ENCODE results near the gene PSMG1. TPM values are rescaled to one million over a fixed set of nuclear protein-coding genes. Genes with fewer than 3 reads are reported as not detected.
A peak's percentile ranks its signal among the peaks of the same experiment; 100 is the strongest.
"Not testable (repeated sequence)": the region's sequence is repeated elsewhere in the genome, so short reads cannot be mapped to it uniquely, and the experiment has no call there.

The PSMG1 gene
- polyA plus RNA-seq (2013, experiment 1 of 2) = 45.5 TPM
- 50.1 TPM for polyA plus RNA-seq (2013, experiment 2 of 2)

DNA sequence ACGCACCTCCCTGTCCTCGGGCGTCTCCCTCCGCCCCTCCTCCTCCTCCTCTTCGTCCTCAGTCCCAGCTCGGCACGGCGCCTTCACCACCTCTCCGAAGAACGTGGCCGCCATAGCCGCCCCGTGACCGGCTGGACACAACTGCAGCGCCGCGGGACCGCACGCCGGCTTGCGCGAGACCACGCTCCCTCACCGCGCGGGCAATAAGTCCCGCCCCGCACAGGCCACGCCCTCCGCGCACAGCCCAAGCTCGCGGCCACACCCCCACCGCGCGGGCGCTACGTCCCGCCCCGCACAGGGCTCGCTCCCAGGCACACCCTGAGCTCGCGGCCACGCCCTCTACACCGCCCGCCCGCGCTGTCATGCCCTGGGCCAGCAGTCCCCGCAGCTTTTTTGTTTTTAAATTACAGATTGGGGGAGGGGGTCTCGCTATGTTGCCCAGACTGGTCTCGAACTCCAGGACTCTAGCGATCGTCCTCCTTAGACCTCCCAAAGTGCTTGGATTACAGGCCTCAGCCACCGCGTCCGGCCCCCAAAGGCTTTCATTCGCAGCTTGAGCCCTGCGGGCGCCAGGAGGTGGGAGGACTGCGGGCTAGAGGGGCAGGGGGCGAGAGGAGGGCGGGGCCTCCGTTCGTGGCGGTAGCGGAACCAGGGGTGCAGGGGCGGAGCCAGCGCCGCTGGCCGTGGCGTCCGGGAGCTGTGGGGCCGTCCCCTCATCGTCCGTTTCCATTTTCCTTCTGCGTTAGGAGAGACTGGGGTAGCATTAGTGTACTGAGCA, at the start of gene PSMG1:
Gene PSMG1, minus strand, starts transcription at position 180 of the 778 bp plus-strand sequence. Its CDS starts 66 bp downstream, at position 114.
- Histone ChIP-seq H3K36me3 (ENCODE audit: control insufficient read depth, insufficient read depth, low read length) (peaks cover 29% of the 10 kb centered on the region), H3K27ac (ENCODE audit: low read depth, low read length, severe bottlenecking) (peak within 1 kb of the TSS; percentile 95), H3K4me1 (ENCODE audit: control insufficient read depth, insufficient read depth, low read length, poor library complexity, severe bottlenecking) (peaks cover 10% of the 10 kb centered on the region), H3K4me3 (ENCODE audit: extremely low read depth, insufficient read depth, low read length, poor library complexity, severe bottlenecking) (peak within 1 kb of the TSS; percentile 90), H3K9me3 (ENCODE audit: control insufficient read depth, low read length) (no peaks in the 10 kb centered on the region)
- 0% methylated on average over 53 to 61 of the region's 76 CpGs for WGBS, 2 experiments (ENCODE audit: insufficient coverage in 2 of 2)

- peaks cover 83% of the 10 kb centered on the region for H3K36me3 ChIP-seq (ENCODE audit: control insufficient read depth, insufficient read depth, low read length)
- no peak overlapping the region for H3K4me3 ChIP-seq (ENCODE audit: extremely low read depth, insufficient read depth, low read length, poor library complexity, severe bottlenecking)
- H3K27ac ChIP-seq (ENCODE audit: low read depth, low read length, severe bottlenecking) = no peak overlapping the region
- no peaks in the 10 kb centered on the region for H3K9me3 ChIP-seq (ENCODE audit: control insufficient read depth, low read length)
- H3K4me1 ChIP-seq (ENCODE audit: control insufficient read depth, insufficient read depth, low read length, poor library complexity, severe bottlenecking) = no peaks in the 10 kb centered on the region
- WGBS, 2 experiments (ENCODE audit: insufficient coverage in 2 of 2) = 100% methylated on average over 1 to 2 of the region's 3 CpGs
Observed at GRCh38 chr21:39232861-39233291, 49.6 kb upstream of the PSMG1 start.

DNA sequence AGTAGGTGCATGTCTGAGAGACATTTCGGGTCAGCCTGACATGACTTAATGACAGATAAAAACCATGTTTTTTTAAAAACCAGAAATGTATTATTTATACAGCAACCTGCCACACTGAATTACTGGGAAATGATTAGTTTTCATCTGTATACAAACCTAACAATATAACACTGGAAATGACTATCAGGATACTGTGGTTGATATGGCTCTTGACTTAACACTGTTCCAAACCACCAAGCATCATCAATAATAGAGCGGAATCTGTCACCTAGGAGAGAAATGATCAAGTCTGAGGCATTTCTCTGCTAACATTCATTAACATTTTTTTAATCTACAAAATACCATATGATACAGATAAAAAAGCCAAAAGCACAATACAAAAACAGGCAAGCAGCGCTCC, 41.7 kb upstream of the PSMG1 start:
- Histone ChIP-seq H3K4me3 (ENCODE audit: extremely low read depth, insufficient read depth, low read length, poor library complexity, severe bottlenecking) (no peak overlapping the region), H3K4me1 (ENCODE audit: control insufficient read depth, insufficient read depth, low read length, poor library complexity, severe bottlenecking) (no peaks in the 10 kb centered on the region), H3K9me3 (ENCODE audit: control insufficient read depth, low read length) (no peaks in the 10 kb centered on the region), H3K36me3 (ENCODE audit: control insufficient read depth, insufficient read depth, low read length) (peaks cover 61% of the 10 kb centered on the region), H3K27ac (ENCODE audit: low read depth, low read length, severe bottlenecking) (no peak overlapping the region)
- 67% methylated on average over 1 of the region's 3 CpGs; no CpG with 5 or more reads in 1 of the 2 experiments for WGBS, 2 experiments (ENCODE audit: insufficient coverage in 2 of 2)

DNA sequence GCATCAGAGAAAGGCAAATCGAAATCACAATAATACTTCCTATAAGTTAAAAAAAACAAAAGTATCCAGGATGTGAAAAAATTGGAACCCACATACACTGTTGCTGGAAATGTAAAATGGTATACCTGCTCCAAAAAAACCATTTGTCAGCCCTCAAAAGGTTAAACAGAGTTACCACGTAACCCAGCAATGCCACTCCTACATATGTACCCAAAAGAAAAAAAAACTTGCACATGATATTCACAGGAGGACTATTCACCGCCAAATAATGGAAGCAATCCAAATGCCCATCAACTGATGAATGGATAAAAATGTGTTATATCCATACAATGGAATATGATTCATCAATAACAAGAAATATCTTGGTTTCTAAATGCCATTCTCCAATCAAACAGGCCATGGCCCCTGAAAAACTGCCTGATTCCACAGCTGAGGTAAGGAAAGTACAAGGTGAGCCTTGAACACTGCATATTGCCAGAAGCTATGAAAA, 38.8 kb upstream of the PSMG1 start:
- Histone ChIP-seq H3K4me1 (ENCODE audit: control insufficient read depth, insufficient read depth, low read length, poor library complexity, severe bottlenecking) (no peaks in the 10 kb centered on the region), H3K27ac (ENCODE audit: low read depth, low read length, severe bottlenecking) (no peak overlapping the region), H3K9me3 (ENCODE audit: control insufficient read depth, low read length) (no peaks in the 10 kb centered on the region), H3K36me3 (ENCODE audit: control insufficient read depth, insufficient read depth, low read length) (peaks cover 46% of the 10 kb centered on the region), H3K4me3 (ENCODE audit: extremely low read depth, insufficient read depth, low read length, poor library complexity, severe bottlenecking) (no peak overlapping the region)
- 80 to 100% methylated on average over 1 of the region's 3 CpGs for WGBS, 2 experiments (ENCODE audit: insufficient coverage in 2 of 2)

DNA sequence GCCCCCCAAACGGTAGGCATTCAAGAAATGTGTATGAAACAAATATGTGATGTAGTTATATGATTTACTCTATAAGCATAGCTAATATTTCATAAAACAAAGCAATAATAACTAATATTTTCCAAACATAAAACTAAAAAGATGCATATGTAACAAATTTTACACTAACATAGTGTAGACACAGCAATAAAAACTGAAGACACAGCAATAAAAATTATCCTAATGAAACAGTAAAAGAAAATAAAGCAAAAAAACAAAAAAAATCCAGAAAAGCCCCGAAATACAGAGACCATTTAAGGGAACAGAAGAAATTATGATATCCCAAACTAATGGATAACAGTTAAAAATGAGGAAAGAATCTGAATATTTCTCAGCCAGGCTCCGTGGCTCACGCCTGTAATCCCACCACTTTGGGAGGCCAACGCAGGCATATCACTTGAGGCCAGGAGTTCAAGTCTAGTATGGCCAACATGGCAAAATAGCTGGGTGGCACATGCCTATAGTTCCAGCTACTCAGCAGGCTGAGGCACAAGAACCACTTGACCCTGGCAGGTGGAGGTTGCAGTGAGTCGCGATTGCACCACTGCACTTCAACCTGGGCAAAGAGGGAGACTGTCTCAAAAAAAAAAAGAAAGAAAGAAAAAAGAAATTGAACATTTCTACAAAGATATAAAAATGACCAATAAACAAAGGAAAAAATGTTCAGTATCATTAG, 38.2 kb upstream of the PSMG1 start:
- WGBS, 2 experiments (ENCODE audit: insufficient coverage in 2 of 2) = 89 to 93% methylated on average over 3 of the region's 7 CpGs
- Histone ChIP-seq H3K27ac (ENCODE audit: low read depth, low read length, severe bottlenecking) (no peak overlapping the region), H3K9me3 (ENCODE audit: control insufficient read depth, low read length) (no peaks in the 10 kb centered on the region), H3K36me3 (ENCODE audit: control insufficient read depth, insufficient read depth, low read length) (peaks cover 40% of the 10 kb centered on the region), H3K4me3 (ENCODE audit: extremely low read depth, insufficient read depth, low read length, poor library complexity, severe bottlenecking) (no peak overlapping the region), H3K4me1 (ENCODE audit: control insufficient read depth, insufficient read depth, low read length, poor library complexity, severe bottlenecking) (no peaks in the 10 kb centered on the region)

DNA sequence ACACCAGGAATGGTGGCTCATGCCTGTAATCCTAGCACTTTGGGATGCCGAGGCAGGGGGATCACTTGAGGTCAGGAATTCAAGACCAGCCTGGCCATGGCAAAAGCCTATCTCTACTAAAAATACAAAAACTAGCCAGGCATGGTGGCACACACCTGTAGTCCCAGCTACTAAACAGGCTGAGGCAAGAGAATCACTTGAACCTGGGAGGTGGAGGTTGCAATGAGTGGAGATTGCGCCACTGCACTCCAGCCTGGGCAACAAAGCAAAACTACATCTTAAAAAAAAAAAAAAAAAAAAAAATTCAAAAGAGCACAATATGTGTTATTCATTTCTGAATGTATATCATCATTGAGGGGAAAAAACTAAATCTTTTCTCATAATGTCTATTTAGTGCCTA, 37.6 kb upstream of the PSMG1 start:
- peaks cover 40% of the 10 kb centered on the region for H3K36me3 ChIP-seq (ENCODE audit: control insufficient read depth, insufficient read depth, low read length)
- WGBS, 2 experiments (ENCODE audit: insufficient coverage in 2 of 2) = 83 to 100% methylated on average over 1 of the region's 2 CpGs
- not testable (repeated sequence) for H3K9me3 ChIP-seq (ENCODE audit: control insufficient read depth, low read length); H3K4me3 ChIP-seq (ENCODE audit: extremely low read depth, insufficient read depth, low read length, poor library complexity, severe bottlenecking); H3K27ac ChIP-seq (ENCODE audit: low read depth, low read length, severe bottlenecking); H3K4me1 ChIP-seq (ENCODE audit: control insufficient read depth, insufficient read depth, low read length, poor library complexity, severe bottlenecking)

DNA sequence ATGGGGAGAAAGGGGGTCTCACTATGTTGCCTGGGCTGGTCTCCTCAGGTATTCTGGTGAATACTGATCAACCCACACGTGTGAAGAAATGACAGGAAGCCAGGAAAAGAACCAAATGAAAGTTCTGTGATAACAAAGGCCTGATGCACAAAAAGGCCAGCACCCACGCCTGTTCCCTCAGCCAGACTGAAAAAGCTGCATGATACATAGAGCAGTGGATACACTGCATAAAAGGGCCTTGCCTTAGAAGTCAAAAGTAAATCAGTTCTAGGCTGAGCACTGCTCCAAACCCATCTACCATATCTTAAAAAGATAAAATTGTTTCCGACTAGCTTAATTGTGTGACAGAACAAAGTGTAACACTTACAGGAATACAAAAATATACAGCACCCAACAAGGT, 36.9 kb upstream of the PSMG1 start:
- 88 to 100% methylated on average over 1 to 2 of the region's 3 CpGs for WGBS, 2 experiments (ENCODE audit: insufficient coverage in 2 of 2)

GRCh38 chr21:39218082-39218409, 34.8 kb upstream of the PSMG1 start:
- WGBS, 2 experiments (ENCODE audit: insufficient coverage in 2 of 2) = 95 to 100% methylated on average over 3 to 4 of the region's 4 CpGs
- Histone ChIP-seq H3K36me3 (ENCODE audit: control insufficient read depth, insufficient read depth, low read length) (peaks cover 31% of the 10 kb centered on the region), H3K4me1 (ENCODE audit: control insufficient read depth, insufficient read depth, low read length, poor library complexity, severe bottlenecking) (no peaks in the 10 kb centered on the region), H3K27ac (ENCODE audit: low read depth, low read length, severe bottlenecking) (no peak overlapping the region), H3K4me3 (ENCODE audit: extremely low read depth, insufficient read depth, low read length, poor library complexity, severe bottlenecking) (no peak overlapping the region), H3K9me3 (ENCODE audit: control insufficient read depth, low read length) (no peaks in the 10 kb centered on the region)

More for the DNA sequence above, 36.9 kb upstream of the PSMG1 start:
- H3K4me3 ChIP-seq (ENCODE audit: extremely low read depth, insufficient read depth, low read length, poor library complexity, severe bottlenecking) = no peak overlapping the region
- no peak overlapping the region for H3K27ac ChIP-seq (ENCODE audit: low read depth, low read length, severe bottlenecking)
- H3K9me3 ChIP-seq (ENCODE audit: control insufficient read depth, low read length) = no peaks in the 10 kb centered on the region
- H3K4me1 ChIP-seq (ENCODE audit: control insufficient read depth, insufficient read depth, low read length, poor library complexity, severe bottlenecking) = no peaks in the 10 kb centered on the region
- peaks cover 40% of the 10 kb centered on the region for H3K36me3 ChIP-seq (ENCODE audit: control insufficient read depth, insufficient read depth, low read length)

DNA sequence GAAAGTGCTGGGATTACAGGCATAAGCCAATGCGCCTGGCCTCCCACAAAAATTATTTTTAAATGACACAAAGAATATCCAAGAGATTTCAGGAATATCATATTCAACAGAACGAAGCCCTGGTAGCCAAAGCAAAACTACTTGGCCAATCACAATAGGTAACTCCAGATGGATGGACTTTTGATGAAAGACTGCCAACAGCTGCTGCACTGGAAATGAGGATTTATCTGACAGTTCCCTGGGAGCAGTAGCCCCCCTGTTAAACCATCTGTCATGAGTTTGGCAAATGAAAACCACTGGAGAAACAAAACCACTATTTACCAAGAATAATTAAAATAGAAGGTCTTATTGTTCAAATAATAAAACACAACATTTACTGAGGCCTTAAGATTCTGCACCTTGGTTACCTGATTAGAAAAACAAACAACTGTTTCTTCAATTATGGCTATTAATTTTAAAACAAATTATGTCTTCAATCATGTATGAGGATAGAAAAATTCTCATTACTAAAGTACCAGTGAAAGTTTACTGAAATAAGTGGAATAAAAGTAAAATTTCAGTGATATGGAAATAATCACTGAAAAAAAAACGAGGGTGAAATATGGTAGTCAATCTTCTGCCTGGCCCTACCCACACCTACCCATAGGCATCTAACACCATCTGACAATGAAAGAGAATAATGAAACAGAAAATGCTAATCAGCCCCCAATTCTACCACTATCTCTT, 34.3 kb upstream of the PSMG1 start:
- no peak overlapping the region for H3K27ac ChIP-seq (ENCODE audit: low read depth, low read length, severe bottlenecking)
- peaks cover 32% of the 10 kb centered on the region for H3K36me3 ChIP-seq (ENCODE audit: control insufficient read depth, insufficient read depth, low read length)
- H3K4me3 ChIP-seq (ENCODE audit: extremely low read depth, insufficient read depth, low read length, poor library complexity, severe bottlenecking) = no peak overlapping the region
- H3K9me3 ChIP-seq (ENCODE audit: control insufficient read depth, low read length) = no peaks in the 10 kb centered on the region
- 100% methylated on average over 2 of the region's 3 CpGs for WGBS, 2 experiments (ENCODE audit: insufficient coverage in 2 of 2)
- H3K4me1 ChIP-seq (ENCODE audit: control insufficient read depth, insufficient read depth, low read length, poor library complexity, severe bottlenecking) = no peaks in the 10 kb centered on the region

DNA sequence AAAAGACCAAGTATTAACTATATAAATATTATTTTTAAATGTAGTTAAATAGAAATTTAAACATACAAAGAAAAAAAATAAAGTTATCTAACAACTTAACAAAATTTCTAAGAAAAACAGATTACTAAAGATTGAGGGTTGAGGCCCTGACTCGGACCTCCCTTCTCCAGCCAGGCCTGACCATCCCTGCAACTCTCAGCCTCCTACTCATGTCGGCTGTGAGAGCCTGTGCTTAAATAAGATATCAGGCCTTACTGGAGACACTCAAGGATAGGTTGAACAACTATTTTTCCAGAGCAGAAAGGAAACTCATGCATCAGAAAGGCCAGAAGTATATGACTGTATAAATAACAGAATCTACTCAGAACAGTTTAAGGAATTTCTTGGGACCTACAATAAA, 33.0 kb upstream of the PSMG1 start:
- Histone ChIP-seq H3K36me3 (ENCODE audit: control insufficient read depth, insufficient read depth, low read length) (peaks cover 30% of the 10 kb centered on the region), H3K27ac (ENCODE audit: low read depth, low read length, severe bottlenecking) (no peak overlapping the region), H3K9me3 (ENCODE audit: control insufficient read depth, low read length) (no peaks in the 10 kb centered on the region), H3K4me3 (ENCODE audit: extremely low read depth, insufficient read depth, low read length, poor library complexity, severe bottlenecking) (no peak overlapping the region), H3K4me1 (ENCODE audit: control insufficient read depth, insufficient read depth, low read length, poor library complexity, severe bottlenecking) (no peaks in the 10 kb centered on the region)
- 100% methylated on average over 1 of the region's 2 CpGs; no CpG with 5 or more reads in 1 of the 2 experiments for WGBS, 2 experiments (ENCODE audit: insufficient coverage in 2 of 2)

Data from mesodermal cell (in vitro differentiated cells).